ENCODE results near the gene SLC35F6. TPM values are rescaled to one million over a fixed set of nuclear protein-coding genes. Genes with fewer than 3 reads are reported as not detected.

The SLC35F6 gene
- total RNA-seq, 5 donors from 2014 or later (not counting 1 experiment from before 2014, with no cell fraction given), result 17.6 to 20.0 (median 18.4) TPM

- no peak overlapping the region for H3K27ac ChIP-seq (ENCODE audit: low read length)
Measured at GRCh38 chr2:26718949-26719686, 45.0 kb upstream of the SLC35F6 start.

GRCh38 chr2:26720322-26721114, 43.6 kb upstream of the SLC35F6 start:
- DNase-seq, result no peak
- no peak overlapping the region for H3K4me3 ChIP-seq (ENCODE audit: control insufficient read depth in 1 of 2, extremely low read depth in 1 of 2, low read length in 1 of 2)
- H3K27ac ChIP-seq (ENCODE audit: low read length), result no peak overlapping the region
- Mint-ChIP-seq H3K27me3 (peaks cover 0 to 3% of the 10 kb centered on the region in 2 donors), H3K9me3 (no peaks in the 10 kb centered on the region), H3K36me3 (no peaks in the 10 kb centered on the region), H3K4me1 (peaks cover 0 to 2% (median 0%) of the 10 kb centered on the region in 3 donors), H3K4me3 (no peak overlapping the region), H3K27ac (no peak overlapping the region)
- H3K36me3 ChIP-seq (ENCODE audit: control insufficient read depth in 2 of 2, extremely low read depth in 1 of 2, insufficient read depth in 1 of 2, low read length in 1 of 2), result no peaks in the 10 kb centered on the region
- H3K27me3 ChIP-seq (replicated peaks in 1 of 2; ENCODE audit: control insufficient read depth in 2 of 2, extremely low read depth in 1 of 2, insufficient read depth in 2 of 2, low read length in 1 of 2), result peaks cover 0 to 16% of the 10 kb centered on the region in 2 experiments
- ChIA-PET CTCF (no interaction called here), POLR2A (interaction anchor here in 1 of 2 donors (0.6 kb wide), 1 partner anchor 576 kb away, joined by 10 read pairs; no protein-coding TSS in a partner anchor)
- ATAC-seq (replicated peaks in 1 of 4), result no peak
- no peaks in the 10 kb centered on the region for H3K4me1 ChIP-seq (ENCODE audit: control insufficient read depth in 1 of 2, extremely low read depth in 1 of 2, insufficient read depth in 2 of 2, low read length in 2 of 2)
- H3K9me3 ChIP-seq, result no peaks in the 10 kb centered on the region
- 88% methylated on average over 3 of the region's 7 CpGs for WGBS (ENCODE audit: insufficient coverage)

More at GRCh38 chr2:26718949-26719686, 45.0 kb upstream of the SLC35F6 start:
- Mint-ChIP-seq H3K4me1 (peaks cover 0 to 2% (median 0%) of the 10 kb centered on the region in 3 donors), H3K27ac (no peak overlapping the region), H3K36me3 (no peaks in the 10 kb centered on the region), H3K27me3 (no peaks in the 10 kb centered on the region), H3K4me3 (no peak overlapping the region), H3K9me3 (no peaks in the 10 kb centered on the region)
- ATAC-seq (replicated peaks in 1 of 4) (no peak), DNase-seq (no peak)
- 65% methylated on average over 5 of the region's 6 CpGs for WGBS (ENCODE audit: insufficient coverage)
- CTCF ChIA-PET, result no interaction called here
- H3K4me3 ChIP-seq (ENCODE audit: control insufficient read depth in 1 of 2, extremely low read depth in 1 of 2, low read length in 1 of 2), result no peak overlapping the region
- POLR2A ChIA-PET, result no interaction called here
- H3K4me1 ChIP-seq (ENCODE audit: control insufficient read depth in 1 of 2, extremely low read depth in 1 of 2, insufficient read depth in 2 of 2, low read length in 2 of 2), result no peaks in the 10 kb centered on the region
- H3K36me3 ChIP-seq (ENCODE audit: control insufficient read depth in 2 of 2, extremely low read depth in 1 of 2, insufficient read depth in 1 of 2, low read length in 1 of 2), result no peaks in the 10 kb centered on the region
- no peaks in the 10 kb centered on the region for H3K9me3 ChIP-seq
- peaks cover 0 to 11% of the 10 kb centered on the region in 2 experiments for H3K27me3 ChIP-seq (replicated peaks in 1 of 2; ENCODE audit: control insufficient read depth in 2 of 2, extremely low read depth in 1 of 2, insufficient read depth in 2 of 2, low read length in 1 of 2)

- ChIA-PET CTCF (no interaction called here), POLR2A (no interaction called here)
- DNase-seq (no peak), ATAC-seq (replicated peaks in 1 of 4) (no peak)
- Mint-ChIP-seq H3K27ac (no peak overlapping the region), H3K9me3 (no peaks in the 10 kb centered on the region), H3K4me1 (peaks cover 0 to 2% (median 0%) of the 10 kb centered on the region in 3 donors), H3K36me3 (no peaks in the 10 kb centered on the region), H3K4me3 (no peak overlapping the region), H3K27me3 (peaks cover 3 to 7% of the 10 kb centered on the region in 2 donors)
- no peaks in the 10 kb centered on the region for H3K36me3 ChIP-seq (ENCODE audit: control insufficient read depth in 2 of 2, extremely low read depth in 1 of 2, insufficient read depth in 1 of 2, low read length in 1 of 2)
- 60% methylated on average over 11 of the region's 12 CpGs for WGBS (ENCODE audit: insufficient coverage)
- peaks cover 0 to 16% of the 10 kb centered on the region in 2 experiments for H3K27me3 ChIP-seq (replicated peaks in 1 of 2; ENCODE audit: control insufficient read depth in 2 of 2, extremely low read depth in 1 of 2, insufficient read depth in 2 of 2, low read length in 1 of 2)
- H3K9me3 ChIP-seq, result no peaks in the 10 kb centered on the region
- H3K27ac ChIP-seq (ENCODE audit: low read length), result no peak overlapping the region
- H3K4me1 ChIP-seq (ENCODE audit: control insufficient read depth in 1 of 2, extremely low read depth in 1 of 2, insufficient read depth in 2 of 2, low read length in 2 of 2), result no peaks in the 10 kb centered on the region
- H3K4me3 ChIP-seq (ENCODE audit: control insufficient read depth in 1 of 2, extremely low read depth in 1 of 2, low read length in 1 of 2), result no peak overlapping the region
Measured at GRCh38 chr2:26721115-26722032, 42.7 kb upstream of the SLC35F6 start.

- H3K9me3 ChIP-seq, result no peaks in the 10 kb centered on the region
- WGBS (ENCODE audit: insufficient coverage), result no CpG with 5 or more reads among the region's 1 CpG
- Mint-ChIP-seq H3K9me3 (no peaks in the 10 kb centered on the region), H3K36me3 (no peaks in the 10 kb centered on the region), H3K27ac (no peak overlapping the region), H3K27me3 (peaks cover 7% of the 10 kb centered on the region in 2 donors), H3K4me1 (peaks cover 0 to 2% (median 0%) of the 10 kb centered on the region in 3 donors), H3K4me3 (no peak overlapping the region)
- ATAC-seq (replicated peaks in 1 of 4) (no peak), DNase-seq (no peak)
- H3K36me3 ChIP-seq (ENCODE audit: control insufficient read depth in 2 of 2, extremely low read depth in 1 of 2, insufficient read depth in 1 of 2, low read length in 1 of 2), result no peaks in the 10 kb centered on the region
- POLR2A ChIA-PET, result no interaction called here
- H3K4me3 ChIP-seq (ENCODE audit: control insufficient read depth in 1 of 2, extremely low read depth in 1 of 2, low read length in 1 of 2), result no peak overlapping the region
- H3K27ac ChIP-seq (ENCODE audit: low read length), result no peak overlapping the region
- CTCF ChIA-PET, result no interaction called here
- no peaks in the 10 kb centered on the region for H3K4me1 ChIP-seq (ENCODE audit: control insufficient read depth in 1 of 2, extremely low read depth in 1 of 2, insufficient read depth in 2 of 2, low read length in 2 of 2)
- H3K27me3 ChIP-seq (replicated peaks in 1 of 2; ENCODE audit: control insufficient read depth in 2 of 2, extremely low read depth in 1 of 2, insufficient read depth in 2 of 2, low read length in 1 of 2), result peaks cover 0 to 20% of the 10 kb centered on the region in 2 experiments
Measured at GRCh38 chr2:26722328-26722727, 41.8 kb upstream of the SLC35F6 start.

GRCh38 chr2:26722911-26723310, 41.2 kb upstream of the SLC35F6 start:
- Histone ChIP-seq H3K27me3 (replicated peaks in 1 of 2; ENCODE audit: control insufficient read depth in 2 of 2, extremely low read depth in 1 of 2, insufficient read depth in 2 of 2, low read length in 1 of 2) (peaks cover 0 to 26% of the 10 kb centered on the region in 2 experiments), H3K27ac (ENCODE audit: low read length) (no peak overlapping the region), H3K36me3 (ENCODE audit: control insufficient read depth in 2 of 2, extremely low read depth in 1 of 2, insufficient read depth in 1 of 2, low read length in 1 of 2) (no peaks in the 10 kb centered on the region), H3K4me1 (ENCODE audit: control insufficient read depth in 1 of 2, extremely low read depth in 1 of 2, insufficient read depth in 2 of 2, low read length in 2 of 2) (no peaks in the 10 kb centered on the region), H3K9me3 (no peaks in the 10 kb centered on the region), H3K4me3 (ENCODE audit: control insufficient read depth in 1 of 2, extremely low read depth in 1 of 2, low read length in 1 of 2) (no peak overlapping the region)
- Mint-ChIP-seq H3K27ac (no peak overlapping the region), H3K9me3 (no peaks in the 10 kb centered on the region), H3K27me3 (peaks cover 7% of the 10 kb centered on the region in 2 donors), H3K36me3 (no peaks in the 10 kb centered on the region), H3K4me3 (no peak overlapping the region), H3K4me1 (peaks cover 0 to 2% (median 0%) of the 10 kb centered on the region in 3 donors)
- no CpG with 5 or more reads among the region's 1 CpG for WGBS (ENCODE audit: insufficient coverage)
- no peak for DNase-seq
- CTCF ChIA-PET, result no interaction called here
- POLR2A ChIA-PET, result no interaction called here
- no peak for ATAC-seq (replicated peaks in 1 of 4)

GRCh38 chr2:26723475-26723874, 40.6 kb upstream of the SLC35F6 start:
- DNase-seq, result no peak
- no peak overlapping the region for H3K27ac Mint-ChIP-seq
- WGBS (ENCODE audit: insufficient coverage), result 81% methylated on average over 3 of the region's 3 CpGs
- H3K9me3 Mint-ChIP-seq, result no peaks in the 10 kb centered on the region
- Histone ChIP-seq H3K9me3 (no peaks in the 10 kb centered on the region), H3K4me3 (ENCODE audit: control insufficient read depth in 1 of 2, extremely low read depth in 1 of 2, low read length in 1 of 2) (no peak overlapping the region), H3K27me3 (replicated peaks in 1 of 2; ENCODE audit: control insufficient read depth in 2 of 2, extremely low read depth in 1 of 2, insufficient read depth in 2 of 2, low read length in 1 of 2) (peaks cover 0 to 28% of the 10 kb centered on the region in 2 experiments), H3K4me1 (ENCODE audit: control insufficient read depth in 1 of 2, extremely low read depth in 1 of 2, insufficient read depth in 2 of 2, low read length in 2 of 2) (peaks cover 0 to 2% of the 10 kb centered on the region in 2 experiments), H3K36me3 (ENCODE audit: control insufficient read depth in 2 of 2, extremely low read depth in 1 of 2, insufficient read depth in 1 of 2, low read length in 1 of 2) (no peaks in the 10 kb centered on the region), H3K27ac (ENCODE audit: low read length) (no peak overlapping the region)
- ATAC-seq (replicated peaks in 1 of 4), result no peak
- peaks cover 0 to 2% (median 0%) of the 10 kb centered on the region in 3 donors for H3K4me1 Mint-ChIP-seq
- no peaks in the 10 kb centered on the region for H3K36me3 Mint-ChIP-seq
- peaks cover 7% of the 10 kb centered on the region in 2 donors for H3K27me3 Mint-ChIP-seq
- ChIA-PET CTCF (no interaction called here), POLR2A (no interaction called here)
- H3K4me3 Mint-ChIP-seq, result no peak overlapping the region
